Measurements from ENCODE around the gene GRID1. TPM values are rescaled to one million over a fixed set of nuclear protein-coding genes. Genes with fewer than 3 reads are reported as not detected.
A peak's percentile ranks its signal among the peaks of the same experiment; 100 is the strongest.

Gene GRID1
- total RNA-seq, 1 experiment from 2014 or later = 0.37 TPM

- POLR2A ChIA-PET = no interaction called here
- CTCF ChIA-PET = no interaction called here
- Mint-ChIP-seq H3K27ac (no peak overlapping the region), H3K27me3 (ENCODE audit: low read depth) (no peaks in the 10 kb centered on the region), H3K4me3 (no peak overlapping the region), H3K9me3 (no peaks in the 10 kb centered on the region), H3K36me3 (no peaks in the 10 kb centered on the region), H3K4me1 (no peaks in the 10 kb centered on the region)
- DNase-seq (ENCODE audit: low spot score) = no peak
- ATAC-seq = no peak
- TF ChIP-seq SMAD4 (CRISPR knock-in tag; IDR thresholded peaks at IDR 0.05) = no peak
- TF ChIP-seq SOX15 (CRISPR knock-in tag; IDR thresholded peaks at IDR 0.05) = no peak
- no peak for TF ChIP-seq PRRX2 (CRISPR knock-in tag; IDR thresholded peaks at IDR 0.05)
Observed at GRCh38 chr10:85597006-85597405, 769.6 kb downstream of the GRID1 start.

- no peak overlapping the region for H3K27ac Mint-ChIP-seq
- no peak for DNase-seq (ENCODE audit: low spot score)
- no peak for TF ChIP-seq PRDM15 (CRISPR knock-in tag; IDR thresholded peaks at IDR 0.05)
- TF ChIP-seq CREB1 (CRISPR knock-in tag; IDR thresholded peaks at IDR 0.05) = no peak
- TF ChIP-seq ZNF532 (CRISPR knock-in tag; IDR thresholded peaks at IDR 0.05; ENCODE audit: borderline replicate concordance) = no peak
- TF ChIP-seq E2F1 (CRISPR knock-in tag; IDR thresholded peaks at IDR 0.05) = no peak
- TF ChIP-seq FOXP1 (CRISPR knock-in tag; IDR thresholded peaks at IDR 0.05; ENCODE audit: borderline replicate concordance) = no peak
- no peak for TF ChIP-seq ATF2 (CRISPR knock-in tag; IDR thresholded peaks at IDR 0.05; ENCODE audit: borderline replicate concordance, low read depth)
- TF ChIP-seq GRHL2 (CRISPR knock-in tag; IDR thresholded peaks at IDR 0.05; ENCODE audit: insufficient replicate concordance, severe bottlenecking) = no peak
- no peak for TF ChIP-seq GABPB1 (CRISPR knock-in tag; IDR thresholded peaks at IDR 0.05)
- TF ChIP-seq ZNF396 (CRISPR knock-in tag; IDR thresholded peaks at IDR 0.05; ENCODE audit: borderline replicate concordance) = no peak
- TF ChIP-seq ETV6 (CRISPR knock-in tag; IDR thresholded peaks at IDR 0.05) = no peak
- TF ChIP-seq STAT6 (CRISPR knock-in tag; conservative IDR thresholded peaks at IDR 0.05; ENCODE audit: low read depth) = no peak
- TF ChIP-seq CREM (CRISPR knock-in tag; IDR thresholded peaks at IDR 0.05) = no peak
- no peak for TF ChIP-seq MYBL2 (CRISPR knock-in tag; IDR thresholded peaks at IDR 0.05)
- no peak for TF ChIP-seq NFE2L1 (CRISPR knock-in tag; IDR thresholded peaks at IDR 0.05)
- TF ChIP-seq HMGXB4 (CRISPR knock-in tag; IDR thresholded peaks at IDR 0.05) = no peak
- TF ChIP-seq ZNF416 (CRISPR knock-in tag; IDR thresholded peaks at IDR 0.05) = no peak
Observed at GRCh38 chr10:85596389-85596788, 770.2 kb downstream of the GRID1 start.

More at GRCh38 chr10:85596389-85596788, 770.2 kb downstream of the GRID1 start:
- no peaks in the 10 kb centered on the region for H3K4me1 Mint-ChIP-seq
- no peak overlapping the region for H3K4me3 Mint-ChIP-seq
- CTCF ChIA-PET = no interaction called here
- ATAC-seq = peak; percentile 23
- POLR2A ChIA-PET = no interaction called here
- H3K36me3 Mint-ChIP-seq = no peaks in the 10 kb centered on the region
- no peaks in the 10 kb centered on the region for H3K9me3 Mint-ChIP-seq
- H3K27me3 Mint-ChIP-seq (ENCODE audit: low read depth) = no peaks in the 10 kb centered on the region

Data from WTC11 (cell line).